ENCODE results near the gene BCL2L12.
A peak's percentile ranks its signal among the peaks of the same experiment; 100 is the strongest.

BCL2L12 gene

DNA sequence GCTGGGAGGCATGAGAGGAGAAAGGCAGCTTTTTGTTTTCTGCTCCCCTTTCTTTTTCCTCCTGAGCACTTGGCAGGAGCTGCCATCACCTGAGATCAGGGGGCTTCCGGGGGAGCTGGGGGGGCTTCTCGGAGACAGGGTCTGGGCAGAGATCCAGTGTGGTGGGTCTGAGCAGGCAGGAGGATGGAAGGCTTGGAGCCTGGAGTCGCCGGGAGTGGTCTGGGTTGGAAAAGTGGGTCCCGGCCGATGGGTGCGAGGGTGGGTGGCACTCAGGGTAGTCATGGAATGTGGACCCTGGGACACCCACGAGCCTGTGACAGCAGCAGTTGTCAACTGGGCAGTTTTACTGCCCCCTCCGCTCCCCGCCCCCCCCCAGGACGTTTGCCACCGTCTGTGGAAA lies 21.4 kb downstream of the BCL2L12 start:
- no peak for DNase-seq

DNA sequence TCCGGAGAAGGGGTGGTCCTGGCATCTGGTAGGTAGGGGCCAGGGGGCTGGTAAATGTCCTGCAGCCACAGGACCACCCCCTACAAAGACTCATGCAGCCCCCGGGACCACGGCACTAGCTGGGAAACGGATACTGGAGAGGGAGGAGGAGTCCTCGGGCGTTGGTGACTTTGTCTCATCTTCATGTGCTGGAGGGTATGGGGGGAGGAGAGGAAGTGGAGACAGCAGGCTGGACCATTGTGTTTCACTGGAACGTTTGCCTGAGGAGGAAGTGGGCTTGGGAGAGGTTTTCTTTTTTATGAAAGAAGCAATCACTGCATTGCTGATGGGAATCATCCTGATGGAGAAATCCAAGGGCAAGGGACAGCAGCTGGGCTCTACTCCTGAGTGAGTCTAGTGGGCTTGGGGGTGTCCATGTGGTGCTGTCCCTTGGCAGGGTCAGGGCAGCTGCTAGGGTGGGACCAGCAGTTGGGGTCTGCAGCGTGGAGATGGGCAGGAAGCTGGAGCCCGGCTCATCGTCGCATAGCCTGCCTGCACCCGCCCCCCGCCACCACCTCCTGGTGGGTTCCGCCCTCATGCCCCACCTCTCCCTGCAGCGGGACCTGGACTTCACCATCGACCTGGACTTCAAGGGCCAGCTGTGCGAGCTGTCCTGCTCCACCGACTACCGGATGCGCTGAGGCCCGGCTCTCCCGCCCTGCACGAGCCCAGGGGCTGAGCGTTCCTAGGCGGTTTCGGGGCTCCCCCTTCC lies 22.0 kb downstream of the BCL2L12 start:
- DNase-seq, result peak; percentile 46

DNA sequence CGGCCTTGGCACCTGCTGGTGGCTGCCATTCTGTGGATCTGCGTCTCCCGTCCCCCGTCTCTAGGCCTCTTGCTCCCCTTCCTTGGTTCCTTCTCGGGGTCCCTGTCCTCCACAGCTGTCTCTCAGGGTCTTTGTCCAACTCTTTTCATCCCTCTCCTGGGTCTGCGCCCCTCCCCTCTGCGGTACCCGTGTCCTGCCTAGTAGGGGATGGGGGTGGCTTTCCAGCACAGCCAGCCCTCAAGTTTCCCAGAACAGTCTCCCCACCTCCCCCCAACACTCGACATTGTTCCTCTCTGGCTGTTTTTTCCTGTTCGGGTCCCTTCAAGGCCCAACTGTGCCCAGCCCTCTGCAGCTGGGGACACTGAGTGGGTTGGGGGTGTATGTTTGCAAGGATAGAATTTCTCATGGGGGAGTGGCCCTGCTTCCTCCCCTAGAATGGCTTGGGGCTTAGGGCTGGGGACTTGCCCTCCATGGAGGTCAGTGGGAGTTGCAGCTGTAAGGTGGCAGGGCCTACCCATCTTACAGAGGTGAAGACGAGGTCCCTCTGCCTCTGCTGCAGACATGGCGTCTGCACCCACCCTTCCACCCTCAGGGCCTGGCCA lies 22.9 kb downstream of the BCL2L12 start:
- no peak for DNase-seq

DNA sequence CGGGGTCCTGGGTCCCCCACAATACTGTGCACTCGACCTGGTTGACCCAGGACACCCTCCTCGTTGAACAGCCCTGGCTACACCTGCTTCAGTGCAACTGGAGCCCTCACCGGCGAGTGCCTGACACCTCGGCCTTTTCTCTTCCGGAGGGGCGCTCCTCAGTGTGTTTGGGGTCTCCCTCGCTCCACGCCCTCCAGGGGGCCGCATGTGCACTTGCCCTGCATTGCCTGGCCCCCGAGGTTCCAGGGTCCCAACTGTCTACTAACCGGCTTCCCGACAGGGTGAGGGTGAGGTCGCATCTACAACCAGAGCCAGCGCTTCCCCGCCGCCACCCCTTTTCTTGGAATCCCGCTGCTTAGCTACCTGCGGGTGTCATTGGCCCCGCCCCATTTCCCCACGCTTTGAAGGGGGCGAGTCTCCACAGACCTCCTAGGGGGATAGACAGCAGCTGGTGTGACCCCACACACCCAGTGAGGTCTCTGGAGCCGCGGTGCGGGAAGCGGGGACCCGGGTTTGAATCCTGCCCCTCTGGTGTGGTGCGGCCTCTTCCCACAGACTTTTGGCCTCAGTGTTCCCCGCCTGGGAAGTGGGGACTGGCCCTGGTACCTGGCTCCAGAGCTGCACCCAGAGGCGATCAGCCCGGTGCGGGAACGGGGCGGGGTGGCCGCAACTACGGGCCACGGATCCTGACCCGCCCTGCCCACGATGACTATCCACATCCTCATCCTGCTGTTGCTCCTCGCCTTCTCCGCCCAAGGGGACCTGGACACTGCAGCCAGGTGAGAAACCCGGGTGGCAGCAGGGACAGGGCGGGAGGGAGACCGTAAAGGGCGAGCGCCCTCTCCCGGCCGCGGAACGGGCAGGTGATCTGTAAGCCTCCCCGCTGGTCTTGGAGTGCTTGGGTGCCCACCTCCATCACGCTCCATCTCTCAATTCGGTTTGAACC lies 23.7 kb downstream of the BCL2L12 start, which contains the start of gene ADM5:
Gene ADM5, plus strand, starts transcription at position 462 of the 946 bp plus-strand sequence. Its CDS starts 244 bp downstream, at position 706.
- DNase-seq, result no peak

DNA sequence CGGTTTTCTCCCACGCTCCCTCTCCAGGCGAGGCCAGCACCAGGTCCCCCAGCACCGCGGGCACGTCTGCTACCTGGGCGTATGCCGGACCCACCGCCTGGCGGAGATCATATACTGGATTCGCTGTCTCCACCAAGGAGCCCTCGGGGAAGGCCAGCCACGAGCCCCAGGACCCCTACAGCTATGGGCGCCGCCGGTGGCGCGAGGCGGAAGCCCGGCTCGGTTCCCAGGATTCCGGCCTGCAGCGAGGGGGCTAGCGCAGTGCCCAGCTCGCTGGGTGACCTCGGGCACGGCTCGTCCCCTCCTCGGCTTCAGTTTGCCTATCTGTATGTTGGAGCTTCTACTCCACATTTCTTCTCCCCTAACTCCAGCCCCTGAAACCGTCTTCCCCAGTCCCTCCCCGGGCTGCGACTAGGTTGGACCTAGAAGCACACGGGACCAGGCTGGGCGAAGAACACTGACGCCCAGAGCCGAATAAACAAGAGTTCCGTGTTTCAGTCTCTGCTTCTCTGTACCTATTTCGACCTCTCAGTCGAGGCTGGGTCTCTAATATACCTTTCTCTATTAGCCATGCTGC lies 24.4 kb downstream of the BCL2L12 start:
- DNase-seq, result no peak

DNA sequence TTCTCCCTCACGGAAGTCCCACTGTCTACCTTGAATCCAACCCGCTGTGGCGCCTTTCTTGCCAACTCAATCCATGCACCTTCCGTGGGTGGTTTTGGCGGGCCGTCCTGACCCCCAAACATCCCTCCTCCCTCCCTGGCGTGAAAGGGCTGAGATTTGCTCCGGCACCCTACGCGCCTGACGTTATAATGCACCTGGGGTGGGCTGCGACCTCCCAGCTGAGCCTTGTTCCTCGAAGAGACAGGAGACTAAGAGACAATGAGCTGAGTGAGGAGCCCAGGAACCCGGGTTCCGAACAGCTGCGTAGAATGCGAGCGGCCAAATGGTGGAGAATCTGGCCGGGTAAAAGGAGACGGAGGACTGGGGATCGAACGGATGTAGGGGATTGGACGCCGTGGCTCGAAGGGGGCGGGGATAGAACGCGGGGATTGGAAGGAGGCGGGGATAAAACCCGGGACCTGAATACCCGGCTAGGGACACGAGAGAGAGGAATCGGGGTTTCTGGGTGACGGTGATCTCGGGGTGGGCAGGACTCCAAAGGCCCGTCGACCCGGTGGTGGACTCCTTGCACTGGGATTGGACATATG lies 25.0 kb downstream of the BCL2L12 start, which contains the start of gene CPT1C:
Gene CPT1C, plus strand, starts transcription at position 461 of the 587 bp plus-strand sequence. CDS start 1,137 bp downstream, outside the sequence.
- DNase-seq, result peak; percentile 17

DNA sequence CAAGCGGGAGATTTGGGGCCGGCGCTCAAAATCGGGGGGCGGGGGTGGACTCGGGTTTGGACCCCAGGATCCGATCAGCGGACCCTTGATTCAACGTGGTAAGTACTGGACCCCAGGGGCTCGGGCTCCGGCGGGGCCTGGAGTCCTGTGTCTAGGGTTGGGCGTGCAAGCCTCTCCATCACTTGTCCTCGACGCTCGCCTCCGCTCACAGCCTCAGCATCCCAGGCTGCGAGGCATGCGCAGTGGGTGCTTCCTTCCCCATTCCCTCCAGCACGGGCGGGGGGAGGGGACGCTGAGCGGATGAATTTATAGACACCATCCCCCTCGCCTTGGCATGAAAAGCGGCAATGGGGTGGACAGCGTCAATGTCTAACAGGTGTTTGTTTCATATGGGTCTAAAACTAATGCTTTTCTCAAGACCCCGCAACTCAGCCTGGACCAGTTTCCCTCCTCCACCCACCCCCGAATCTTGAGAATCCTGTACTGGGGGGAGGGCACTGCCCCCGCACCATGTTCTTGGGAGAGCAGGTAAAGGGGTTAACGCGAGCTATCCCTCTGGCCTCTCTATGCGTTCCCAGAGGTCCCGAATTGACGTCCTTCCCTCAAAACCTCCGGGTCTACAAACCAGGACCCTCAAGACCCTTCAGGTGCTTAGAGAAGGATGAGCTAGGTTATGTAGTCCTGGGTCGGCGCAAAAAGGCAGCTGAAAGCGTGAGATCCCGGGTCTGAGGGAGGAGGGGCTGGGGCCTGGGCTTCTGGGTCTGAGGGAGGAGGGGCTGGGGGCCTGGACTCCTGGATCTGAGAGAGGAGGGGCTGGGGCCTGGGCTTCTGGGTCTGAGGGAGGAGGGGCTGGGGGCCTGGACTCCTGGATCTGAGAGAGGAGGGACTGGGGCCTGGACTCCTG lies 25.8 kb downstream of the BCL2L12 start:
- peak; percentile 14 for DNase-seq

DNA sequence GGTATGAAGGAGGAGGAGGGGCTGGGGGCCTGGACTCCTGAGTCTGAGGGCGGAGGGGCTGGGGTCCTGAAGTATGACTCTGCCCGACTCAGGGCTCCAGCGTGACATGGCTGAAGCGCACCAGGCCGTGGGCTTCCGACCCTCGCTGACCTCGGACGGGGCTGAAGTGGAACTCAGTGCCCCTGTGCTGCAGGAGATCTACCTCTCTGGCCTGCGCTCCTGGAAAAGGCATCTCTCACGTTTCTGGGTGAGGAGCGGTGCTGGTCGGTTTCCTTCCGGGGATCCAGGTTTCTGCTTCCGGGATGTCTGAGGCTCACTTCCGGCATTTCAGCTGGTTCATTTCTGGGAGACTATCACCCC lies 26.4 kb downstream of the BCL2L12 start:
- no peak for DNase-seq

DNA sequence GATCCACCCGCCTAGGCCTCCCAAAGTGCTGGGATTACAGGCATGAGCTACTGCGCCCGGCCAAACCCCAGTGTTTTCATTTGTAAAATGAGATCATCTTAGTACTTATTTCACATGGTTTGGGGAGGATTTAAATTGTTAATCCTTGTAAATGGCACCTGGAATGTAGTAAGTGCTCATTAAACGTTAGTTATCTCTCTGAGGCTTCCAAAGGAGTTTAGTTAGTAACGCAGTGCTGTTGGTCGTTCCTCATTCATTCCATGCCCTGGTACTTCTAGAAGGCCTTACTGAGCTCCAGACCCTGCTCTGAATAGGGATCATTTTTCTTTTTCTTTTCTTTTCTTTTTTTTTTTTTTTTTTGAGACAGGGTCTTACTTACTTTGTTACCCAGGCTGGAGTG lies 30.4 kb downstream of the BCL2L12 start:
- DNase-seq, result no peak

DNA sequence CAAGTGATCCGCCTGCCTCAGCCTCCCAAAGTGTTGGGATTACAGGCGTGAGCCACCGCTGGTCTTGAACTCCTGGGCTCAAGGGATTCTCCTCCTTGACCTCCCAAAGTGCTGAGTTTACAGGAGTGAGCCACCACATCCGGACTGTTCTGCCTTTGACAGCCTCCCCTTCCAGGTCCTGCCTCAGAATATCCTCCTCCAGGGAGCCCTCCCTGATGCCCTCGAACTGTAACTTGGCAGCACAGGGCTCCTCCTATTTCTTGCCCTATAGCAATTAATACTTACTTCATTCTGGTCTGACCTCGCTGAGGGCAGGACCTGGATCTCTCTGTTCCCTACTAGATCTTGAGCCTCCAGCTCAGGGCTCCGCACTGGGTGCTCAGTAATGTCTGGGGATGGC lies 31.1 kb downstream of the BCL2L12 start:
- DNase-seq, result no peak

DNA sequence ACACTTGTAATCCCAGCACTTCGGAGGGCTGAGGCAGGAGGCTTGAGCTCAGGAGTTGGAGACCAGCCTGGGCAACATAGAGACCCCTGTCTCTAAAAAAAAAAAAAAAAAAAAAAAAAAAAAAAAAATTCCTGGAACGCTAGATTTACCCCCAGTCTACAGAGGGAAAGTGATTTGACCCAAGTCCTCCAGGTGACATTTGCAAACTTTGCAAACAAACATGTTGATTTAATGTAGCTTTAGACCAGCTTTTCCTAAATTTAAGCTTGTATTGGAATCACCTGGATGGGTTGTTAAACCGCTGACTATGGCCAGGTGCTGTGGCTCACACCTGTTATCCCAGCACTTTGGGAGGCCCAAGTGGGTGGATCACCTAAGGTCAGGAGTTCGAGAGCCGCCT lies 33.6 kb downstream of the BCL2L12 start:
- DNase-seq, result no peak

DNA sequence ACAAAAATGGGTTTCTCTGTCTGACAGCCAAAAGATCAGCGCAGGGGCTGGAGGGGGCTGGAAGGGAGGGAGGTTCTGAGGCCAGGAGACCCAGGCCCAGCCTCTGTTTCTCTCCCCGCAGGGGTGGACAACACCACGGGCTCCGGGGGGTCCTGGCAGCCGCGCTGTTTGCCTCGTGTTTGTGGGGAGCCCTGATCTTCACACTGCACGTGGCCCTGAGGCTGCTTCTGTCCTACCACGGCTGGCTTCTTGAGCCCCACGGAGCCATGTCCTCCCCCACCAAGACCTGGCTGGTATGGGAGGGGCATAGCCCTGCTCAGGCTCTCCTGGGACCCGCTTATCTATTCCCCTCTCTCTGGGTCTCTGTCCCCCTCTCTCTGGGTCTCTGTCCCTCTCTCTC lies 34.8 kb downstream of the BCL2L12 start:
- no peak for DNase-seq

DNA sequence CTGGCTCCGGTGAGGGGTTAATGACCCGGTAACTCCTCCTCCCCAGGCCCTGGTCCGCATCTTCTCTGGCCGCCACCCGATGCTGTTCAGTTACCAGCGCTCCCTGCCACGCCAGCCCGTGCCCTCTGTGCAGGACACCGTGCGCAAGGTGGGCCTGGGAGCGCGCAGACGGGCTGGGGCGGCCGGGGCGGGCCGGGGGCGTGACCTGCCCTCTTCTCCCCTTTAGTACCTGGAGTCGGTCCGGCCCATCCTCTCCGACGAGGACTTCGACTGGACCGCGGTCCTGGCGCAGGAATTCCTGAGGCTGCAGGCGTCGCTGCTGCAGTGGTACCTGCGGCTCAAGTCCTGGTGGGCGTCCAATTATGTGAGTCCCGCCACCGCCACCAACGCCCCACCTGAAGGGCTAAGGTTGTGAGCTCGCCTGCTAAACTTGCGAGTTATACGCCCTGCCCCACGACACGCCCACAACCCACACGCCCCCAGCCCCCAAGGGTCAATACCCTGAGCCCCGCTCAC lies 35.6 kb downstream of the BCL2L12 start:
- no peak for DNase-seq

DNA sequence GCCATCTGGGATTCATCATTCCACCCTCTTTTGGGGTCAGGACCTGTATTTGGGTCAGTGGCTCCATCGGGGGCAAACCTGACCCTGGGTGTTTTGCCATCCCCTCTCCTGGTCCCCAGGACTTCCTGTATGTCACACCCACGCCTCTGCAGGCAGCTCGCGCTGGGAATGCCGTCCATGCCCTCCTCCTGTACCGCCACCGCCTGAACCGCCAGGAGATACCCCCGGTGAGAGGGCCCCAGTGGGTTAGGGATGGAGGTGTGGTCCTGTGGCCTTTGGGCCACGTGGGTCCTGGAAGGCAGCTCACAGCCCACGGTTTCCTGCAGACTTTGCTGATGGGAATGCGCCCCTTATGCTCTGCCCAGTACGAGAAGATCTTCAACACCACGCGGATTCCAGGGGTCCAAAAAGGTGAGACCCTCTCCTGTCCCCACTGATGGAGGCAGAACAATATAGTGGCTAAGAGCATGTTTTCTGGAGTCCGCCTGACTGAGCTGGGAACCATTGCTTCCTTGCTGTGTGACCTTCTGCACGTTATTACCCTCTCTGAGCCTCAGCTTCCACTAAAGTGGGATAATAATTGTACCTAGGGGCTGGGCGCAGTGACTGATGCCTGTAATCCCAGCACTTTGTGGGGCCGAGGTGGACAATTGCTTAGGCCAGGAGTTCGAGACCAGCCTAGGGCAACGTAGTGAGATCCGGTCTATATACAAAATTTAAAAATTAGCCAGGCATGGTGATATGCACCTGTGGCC lies 39.3 kb downstream of the BCL2L12 start:
- DNase-seq, result no peak

DNA sequence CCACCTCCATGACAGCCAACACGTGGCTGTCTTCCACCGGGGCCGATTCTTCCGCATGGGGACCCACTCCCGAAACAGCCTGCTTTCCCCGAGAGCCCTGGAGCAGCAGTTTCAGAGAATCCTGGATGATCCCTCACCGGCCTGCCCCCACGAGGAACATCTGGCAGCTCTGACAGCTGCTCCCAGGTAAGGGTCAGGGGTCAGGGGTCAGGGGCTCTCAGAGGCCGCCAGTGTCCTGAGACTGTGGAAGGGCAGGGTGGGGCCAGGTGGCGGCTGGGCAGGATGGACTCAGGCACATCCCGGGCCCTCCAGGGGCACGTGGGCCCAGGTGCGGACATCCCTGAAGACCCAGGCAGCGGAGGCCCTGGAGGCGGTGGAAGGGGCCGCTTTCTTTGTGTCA lies 40.2 kb downstream of the BCL2L12 start:
- DNase-seq, result no peak

DNA sequence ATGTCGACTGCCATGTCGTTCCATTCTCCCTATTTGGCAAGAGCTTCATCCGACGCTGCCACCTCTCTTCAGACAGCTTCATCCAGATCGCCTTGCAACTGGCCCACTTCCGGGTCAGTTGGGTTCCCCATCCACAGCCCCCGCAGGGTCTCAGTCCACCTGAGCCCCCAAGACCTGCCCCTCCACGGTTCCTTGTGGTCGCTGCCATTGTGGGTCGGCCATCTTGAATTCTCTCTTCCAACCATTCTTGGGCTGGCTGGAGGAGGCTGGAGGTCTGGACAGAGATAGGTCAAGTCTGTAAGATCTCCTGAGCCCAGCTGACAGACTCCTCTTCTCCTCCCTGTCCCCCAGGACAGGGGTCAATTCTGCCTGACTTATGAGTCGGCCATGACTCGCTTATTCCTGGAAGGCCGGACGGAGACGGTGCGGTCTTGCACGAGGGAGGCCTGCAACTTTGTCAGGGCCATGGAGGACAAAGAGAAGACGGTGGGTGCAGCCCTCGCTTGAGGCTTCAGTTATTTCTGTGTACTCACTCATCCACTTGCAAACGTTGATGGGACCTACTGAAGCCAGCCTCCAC lies 44.7 kb downstream of the BCL2L12 start:
- no peak for DNase-seq

DNA sequence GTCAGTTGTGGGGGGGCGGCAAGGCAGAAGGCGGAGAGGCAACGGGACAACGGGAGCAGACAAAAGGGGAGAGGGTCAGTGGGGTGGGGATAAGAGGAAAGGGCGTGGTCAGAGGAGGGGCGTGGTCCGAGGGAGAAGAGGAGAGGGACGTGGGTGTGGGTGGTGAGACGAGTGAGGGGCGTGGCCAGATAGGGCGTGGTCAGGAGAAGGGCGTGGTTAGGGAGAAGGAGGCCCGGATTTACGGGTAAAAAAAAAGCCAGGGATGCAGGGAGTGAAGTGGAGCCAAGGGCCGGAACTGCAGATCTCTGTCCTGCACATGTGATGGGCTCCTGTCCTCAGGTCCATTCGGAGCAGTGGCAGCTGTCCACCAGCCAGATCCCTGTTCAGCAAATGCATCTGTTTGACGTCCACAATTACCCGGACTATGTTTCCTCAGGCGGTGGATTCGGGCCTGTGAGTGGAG lies 46.7 kb downstream of the BCL2L12 start:
- peak; percentile 8 for DNase-seq

DNA sequence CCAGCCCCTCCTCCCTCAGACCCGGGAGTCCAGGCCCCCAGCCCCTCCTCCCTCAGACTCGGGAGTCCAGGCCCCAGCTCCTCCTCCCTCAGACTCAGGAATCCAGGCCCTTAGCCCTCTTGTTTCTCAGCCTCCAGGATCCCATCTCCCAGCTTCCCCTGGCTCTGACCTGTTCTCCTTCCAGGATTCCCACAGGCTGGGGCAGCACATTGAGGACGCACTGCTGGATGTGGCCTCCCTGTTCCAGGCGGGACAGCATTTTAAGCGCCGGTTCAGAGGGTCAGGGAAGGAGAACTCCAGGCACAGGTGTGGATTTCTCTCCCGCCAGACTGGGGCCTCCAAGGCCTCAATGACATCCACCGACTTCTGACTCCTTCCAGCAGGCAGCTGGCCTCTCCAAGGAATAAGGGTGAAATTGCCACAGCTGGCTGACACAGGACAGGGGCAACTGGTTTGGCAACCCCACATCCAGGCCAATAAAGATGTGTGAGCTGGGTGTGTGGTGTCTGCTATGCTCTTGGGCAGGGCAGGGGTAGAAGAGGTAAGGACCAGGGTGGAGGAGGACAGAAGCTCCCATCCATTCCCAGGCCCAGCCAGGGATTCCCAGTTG lies 47.6 kb downstream of the BCL2L12 start:
- no peak for DNase-seq

DNA sequence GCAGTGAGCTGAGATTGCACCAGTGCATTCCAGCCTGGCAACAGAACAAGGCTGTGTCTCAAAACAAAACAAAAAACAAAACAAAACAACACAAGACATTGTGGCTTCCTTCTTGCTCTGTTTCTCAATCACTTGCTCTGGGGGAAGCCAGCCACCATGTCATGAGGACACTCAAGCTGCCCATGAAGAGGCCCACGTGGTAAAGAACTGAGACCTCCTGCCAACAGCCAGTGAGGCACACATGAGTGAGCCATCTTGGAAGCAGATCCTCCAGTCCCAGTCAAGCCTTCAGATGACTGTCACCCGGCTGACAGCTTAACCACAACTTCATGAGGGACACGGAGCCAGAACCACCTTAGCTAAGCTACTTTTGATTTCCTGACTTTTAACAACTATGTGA lies 50.4 kb downstream of the BCL2L12 start:
- peak; percentile 76 for DNase-seq

DNA sequence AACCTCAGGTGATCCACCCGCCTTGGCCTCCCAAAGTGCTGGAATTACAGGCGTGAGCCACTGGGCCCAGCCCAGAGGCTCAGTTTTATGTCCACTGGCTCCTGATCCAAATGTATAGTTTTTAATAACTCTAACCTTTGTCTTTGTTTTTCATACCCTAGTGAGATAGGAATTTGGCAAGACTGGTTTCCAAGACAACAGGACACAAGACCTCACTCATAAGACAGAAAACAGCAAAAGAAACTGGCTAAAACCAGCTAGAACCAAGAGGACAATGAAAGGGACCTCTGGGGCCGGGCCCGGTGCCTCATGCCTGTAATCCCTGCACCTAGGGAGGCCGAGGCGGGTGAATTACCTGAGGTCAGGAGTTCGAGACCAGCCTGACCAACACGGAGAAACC lies 52.8 kb downstream of the BCL2L12 start:
- no peak for DNase-seq

Data from suppressor macrophage treated with lipopolysaccharide for 4 hours (primary cell).